ENCODE results near the gene RYK. TPM values are rescaled to one million over a fixed set of nuclear protein-coding genes. Genes with fewer than 3 reads are reported as not detected.

Gene RYK
- total RNA-seq, 1 experiment from 2014 or later, result 76.1 TPM

DNA sequence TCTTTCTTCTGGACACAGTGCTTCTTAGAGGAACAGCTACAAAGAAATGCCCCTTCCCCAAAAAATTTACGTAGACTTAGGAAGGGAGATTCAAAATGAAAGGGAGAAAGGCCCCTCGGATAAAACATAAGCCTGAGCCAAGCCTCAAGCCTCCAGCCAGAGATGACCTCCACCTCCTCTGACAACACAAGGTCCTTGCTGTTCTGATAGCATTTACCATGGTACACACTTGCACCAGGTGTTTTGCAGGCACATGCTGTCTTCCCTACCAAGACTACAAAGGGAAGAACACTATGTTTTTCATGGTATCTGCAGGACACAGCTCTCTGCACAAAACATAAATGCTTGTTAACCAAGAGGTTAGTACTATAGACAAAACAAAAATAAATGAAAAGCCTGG is 27.8 kb downstream of the RYK start:
- Mint-ChIP-seq H3K9me3 (ENCODE audit: unreplicated experiment) (no peaks in the 10 kb centered on the region), H3K4me3 (ENCODE audit: unreplicated experiment) (no peak overlapping the region), H3K36me3 (ENCODE audit: insufficient read depth, unreplicated experiment) (peaks cover 25% of the 10 kb centered on the region), H3K4me1 (ENCODE audit: insufficient read depth, unreplicated experiment) (peaks cover 14% of the 10 kb centered on the region), H3K27ac (ENCODE audit: low read depth, unreplicated experiment) (no peak overlapping the region), H3K27me3 (ENCODE audit: insufficient read depth, unreplicated experiment) (no peaks in the 10 kb centered on the region)
- CTCF ChIA-PET, result interaction anchor here (0.5 to 9.2 kb wide), 8 partner anchors 8 to 410 kb away, joined by 3 to 113 read pairs (median 5); no protein-coding TSS in a partner anchor
- no peak for DNase-seq (ENCODE audit: unreplicated experiment)
- no TSS peak for BruUV-seq (replicated peaks)
- TF ChIP-seq, protein P1, sequence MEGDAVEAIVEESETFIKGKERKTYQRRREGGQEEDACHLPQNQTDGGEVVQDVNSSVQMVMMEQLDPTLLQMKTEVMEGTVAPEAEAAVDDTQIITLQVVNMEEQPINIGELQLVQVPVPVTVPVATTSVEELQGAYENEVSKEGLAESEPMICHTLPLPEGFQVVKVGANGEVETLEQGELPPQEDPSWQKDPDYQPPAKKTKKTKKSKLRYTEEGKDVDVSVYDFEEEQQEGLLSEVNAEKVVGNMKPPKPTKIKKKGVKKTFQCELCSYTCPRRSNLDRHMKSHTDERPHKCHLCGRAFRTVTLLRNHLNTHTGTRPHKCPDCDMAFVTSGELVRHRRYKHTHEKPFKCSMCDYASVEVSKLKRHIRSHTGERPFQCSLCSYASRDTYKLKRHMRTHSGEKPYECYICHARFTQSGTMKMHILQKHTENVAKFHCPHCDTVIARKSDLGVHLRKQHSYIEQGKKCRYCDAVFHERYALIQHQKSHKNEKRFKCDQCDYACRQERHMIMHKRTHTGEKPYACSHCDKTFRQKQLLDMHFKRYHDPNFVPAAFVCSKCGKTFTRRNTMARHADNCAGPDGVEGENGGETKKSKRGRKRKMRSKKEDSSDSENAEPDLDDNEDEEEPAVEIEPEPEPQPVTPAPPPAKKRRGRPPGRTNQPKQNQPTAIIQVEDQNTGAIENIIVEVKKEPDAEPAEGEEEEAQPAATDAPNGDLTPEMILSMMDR (IDR thresholded peaks at IDR 0.05; ENCODE audit: unreplicated experiment), result no peak
- intact Hi-C loops (cut with micrococcal nuclease), result no loop called here
- POLR2A ChIA-PET, result interaction anchor here (0.7 to 5.1 kb wide), 5 partner anchors 16 to 264 kb away, joined by 3 to 33 read pairs (median 6); partner anchors contain the start of gene RYK

DNA sequence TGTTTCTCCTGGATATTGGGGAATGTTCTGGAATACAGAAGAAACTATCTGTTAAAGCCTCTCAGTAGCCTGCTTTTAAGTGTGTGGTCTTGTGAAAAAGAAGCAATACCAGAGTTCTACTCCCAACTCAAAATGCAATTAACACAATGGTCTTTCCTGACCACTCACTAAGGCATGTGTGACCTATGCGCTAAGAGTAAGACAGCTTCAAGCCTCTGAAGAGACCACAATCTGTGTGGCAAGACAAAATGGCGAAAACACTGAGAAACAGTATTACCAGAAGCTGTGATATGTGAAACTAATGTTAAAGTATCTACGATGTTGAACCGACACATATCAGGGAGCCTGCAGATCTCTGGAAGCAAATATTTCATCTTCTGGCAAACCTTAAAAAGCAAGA is 33.8 kb downstream of the RYK start:
- intact Hi-C loops (cut with micrococcal nuclease), result loop anchor here (10.0 kb wide), 1 partner anchor 402 kb away; no protein-coding TSS in a partner anchor
- Mint-ChIP-seq H3K9me3 (ENCODE audit: unreplicated experiment) (no peaks in the 10 kb centered on the region), H3K27me3 (ENCODE audit: insufficient read depth, unreplicated experiment) (no peaks in the 10 kb centered on the region), H3K4me3 (ENCODE audit: unreplicated experiment) (no peak overlapping the region), H3K4me1 (ENCODE audit: insufficient read depth, unreplicated experiment) (peaks cover 18% of the 10 kb centered on the region), H3K27ac (ENCODE audit: low read depth, unreplicated experiment) (no peak overlapping the region), H3K36me3 (ENCODE audit: insufficient read depth, unreplicated experiment) (peaks cover 41% of the 10 kb centered on the region)
- ChIA-PET POLR2A (no interaction called here), CTCF (interaction anchor here (0.8 to 6.9 kb wide), 9 partner anchors 9 to 286 kb away, joined by 3 to 103 read pairs (median 4); no protein-coding TSS in a partner anchor)
- TF ChIP-seq, protein P1 (IDR thresholded peaks at IDR 0.05; ENCODE audit: unreplicated experiment), result no peak
- no peak for DNase-seq (ENCODE audit: unreplicated experiment)
- no TSS peak for BruUV-seq (replicated peaks)

DNA sequence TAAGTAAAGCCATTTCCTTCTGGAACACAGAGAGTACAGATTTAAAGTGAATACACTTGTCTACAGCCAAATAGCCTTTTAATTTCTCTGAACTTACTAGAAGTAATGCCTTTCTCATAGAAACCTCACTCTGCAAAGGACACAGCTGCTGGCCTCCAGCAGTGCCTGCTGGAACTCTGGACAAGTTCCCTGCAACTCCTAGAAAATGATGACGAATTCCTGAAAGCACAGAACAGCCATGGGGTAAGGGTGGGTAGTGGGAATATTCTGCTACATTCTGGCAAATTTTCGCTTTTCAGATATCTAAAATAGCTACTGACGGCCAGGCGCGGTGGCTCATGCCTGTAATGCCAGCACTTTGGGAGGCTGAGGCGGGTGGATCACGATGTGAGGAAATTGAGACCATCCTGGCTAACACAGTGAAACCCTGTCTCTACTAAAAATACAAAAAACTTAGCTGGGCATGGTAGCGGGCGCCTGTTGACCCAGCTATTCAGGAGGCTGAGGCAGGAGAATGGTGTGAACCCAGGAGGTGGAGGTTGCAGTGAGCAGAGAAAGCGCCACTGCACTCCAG is 34.4 kb downstream of the RYK start:
- H3K4me3 Mint-ChIP-seq (ENCODE audit: unreplicated experiment), result no peak overlapping the region
- intact Hi-C loops (cut with micrococcal nuclease), result loop anchor here (10.0 kb wide), 1 partner anchor 401 kb away; no protein-coding TSS in a partner anchor
- H3K36me3 Mint-ChIP-seq (ENCODE audit: insufficient read depth, unreplicated experiment), result peaks cover 41% of the 10 kb centered on the region
- POLR2A ChIA-PET, result interaction anchor here (1.7 kb wide), 1 partner anchor 8 kb away, joined by 4 read pairs; no protein-coding TSS in a partner anchor
- no peak for DNase-seq (ENCODE audit: unreplicated experiment)
- no peaks in the 10 kb centered on the region for H3K27me3 Mint-ChIP-seq (ENCODE audit: insufficient read depth, unreplicated experiment)
- BruUV-seq (replicated peaks), result no TSS peak
- CTCF ChIA-PET, result interaction anchor here (0.6 to 6.9 kb wide), 13 partner anchors 9 to 1729 kb away, joined by 3 to 103 read pairs (median 4); no protein-coding TSS in a partner anchor
- peaks cover 21% of the 10 kb centered on the region for H3K4me1 Mint-ChIP-seq (ENCODE audit: insufficient read depth, unreplicated experiment)
- H3K27ac Mint-ChIP-seq (ENCODE audit: low read depth, unreplicated experiment), result no peak overlapping the region
- TF ChIP-seq, protein P1 (IDR thresholded peaks at IDR 0.05; ENCODE audit: unreplicated experiment), result no peak
- H3K9me3 Mint-ChIP-seq (ENCODE audit: unreplicated experiment), result no peaks in the 10 kb centered on the region

DNA sequence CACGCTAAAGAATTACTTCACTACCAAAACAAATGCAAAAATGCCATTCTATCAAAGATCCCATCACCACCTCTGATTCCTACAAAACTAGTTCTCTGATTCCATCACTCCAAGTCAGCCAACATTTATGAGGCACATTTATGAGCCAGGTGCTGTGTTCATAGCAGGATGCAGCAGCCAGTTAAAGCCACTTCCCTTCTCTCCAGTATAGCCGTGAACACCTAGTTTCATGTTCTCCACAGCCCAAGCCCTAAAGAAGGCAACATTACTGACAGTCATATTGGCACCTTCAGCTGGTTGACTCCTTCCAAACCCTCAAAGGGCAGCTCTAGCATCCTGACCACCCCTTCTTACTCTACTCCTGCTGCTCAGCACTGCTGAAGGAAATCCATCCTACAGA is 36.4 kb downstream of the RYK start:
- no TSS peak for BruUV-seq (replicated peaks)

More for the DNA sequence above, 36.4 kb downstream of the RYK start:
- CTCF ChIA-PET, result interaction anchor here (0.7 to 9.1 kb wide), 13 partner anchors 11 to 631 kb away, joined by 3 to 248 read pairs (median 17); no protein-coding TSS in a partner anchor
- Mint-ChIP-seq H3K27me3 (ENCODE audit: insufficient read depth, unreplicated experiment) (no peaks in the 10 kb centered on the region), H3K4me3 (ENCODE audit: unreplicated experiment) (no peak overlapping the region), H3K9me3 (ENCODE audit: unreplicated experiment) (no peaks in the 10 kb centered on the region), H3K27ac (ENCODE audit: low read depth, unreplicated experiment) (no peak overlapping the region), H3K4me1 (ENCODE audit: insufficient read depth, unreplicated experiment) (peaks cover 26% of the 10 kb centered on the region), H3K36me3 (ENCODE audit: insufficient read depth, unreplicated experiment) (peaks cover 52% of the 10 kb centered on the region)
- intact Hi-C loops (cut with micrococcal nuclease), result loop anchor here (5.0 to 10.0 kb wide), 3 partner anchors 158 to 399 kb away; partner anchors contain the start of gene AMOTL2
- TF ChIP-seq, protein P1 (IDR thresholded peaks at IDR 0.05; ENCODE audit: unreplicated experiment), result no peak
- POLR2A ChIA-PET, result interaction anchor here (0.7 to 3.9 kb wide), 2 partner anchors 10 to 160 kb away, joined by 3 to 14 read pairs; partner anchors contain the start of gene AMOTL2
- DNase-seq (ENCODE audit: unreplicated experiment), result no peak
